Panc1 (cell line): Measurements from ENCODE around the gene ZBTB20. TPM values are rescaled to one million over a fixed set of nuclear protein-coding genes. Genes with fewer than 3 reads are reported as not detected.

Experiments used
- ATAC-seq: fragments of 200-7000 bp; cut with Tn5 transposase; 2 replicates; pipeline ENCODE4 v1.9.1; 2020; ENCODE audit warnings: mild to moderate bottlenecking, moderate library complexity
- BruUV-seq: library from RNA; stranded (reverse); fragments of 400-500 nt; replicated peaks from 2 replicates; lab custom pipeline; 2021; lab: Mats Ljungman, UMichigan
- CTCF ChIA-PET: fragments of 300-600 bp; sonication (Branson Sonifier 250); formaldehyde crosslinking; loops from one replicate; lab custom pipeline; 2022; ENCODE audit warnings: antibody characterized with exemption; lab: Charles Lee
- POLR2A ChIA-PET: fragments of 300-600 bp; sonication (Branson Sonifier 250); formaldehyde crosslinking; loops from one replicate; lab custom pipeline; 2022; ENCODE audit warnings: antibody characterized with exemption; lab: Charles Lee
- DNase-seq: peaks from one replicate; pipeline ENCODE4 v3.0.0-alpha.2; 2010; ENCODE audit warnings: low read depth, low spot score
- H3K27ac ChIP-seq: 2 replicates; pipeline ENCODE4 v1.5.1; 2011; ENCODE audit warnings: mild to moderate bottlenecking, low read length, inconsistent platforms
- H3K27me3 ChIP-seq: fragments of 200-500 bp; sonication (Bioruptor generic); 2 replicates; pipeline ENCODE4 v1.6.0; 2014; ENCODE audit warnings: low read length, inconsistent platforms; ENCODE audit not compliant: control insufficient read depth, insufficient read depth
- H3K36me3 ChIP-seq: fragments of 200-500 bp; sonication (Bioruptor generic); 2 replicates; pipeline ENCODE4 v1.5.1; 2014; ENCODE audit warnings: inconsistent platforms, mild to moderate bottlenecking, low read length, moderate library complexity; ENCODE audit not compliant: control insufficient read depth, insufficient read depth
- H3K4me1 ChIP-seq: 2 replicates; pipeline ENCODE4 v1.5.1; 2011; ENCODE audit warnings: inconsistent platforms, mild to moderate bottlenecking, low read length, moderate library complexity; ENCODE audit not compliant: control insufficient read depth, insufficient read depth
- H3K4me3 ChIP-seq, 2 experiments: 2 replicates each; pipeline ENCODE4 v1.5.1; 2011 to 2012; ENCODE audit warnings: low read depth in 2 of 2, low read length in 2 of 2, mild to moderate bottlenecking in 2 of 2, inconsistent platforms in 1 of 2, moderate library complexity in 1 of 2
- H3K9me3 ChIP-seq: fragments of 200-500 bp; sonication (Bioruptor generic); 2 replicates; pipeline ENCODE4 v1.5.1; 2014; ENCODE audit warnings: low read depth, mild to moderate bottlenecking, inconsistent platforms, low read length, moderate library complexity; ENCODE audit not compliant: control insufficient read depth, insufficient read depth
- POLR2AphosphoS5 ChIP-seq: IDR thresholded peaks from 2 replicates; pipeline ENCODE4 v1.6.1; 2012; ENCODE audit warnings: mild to moderate bottlenecking, low read depth, low read length, moderate library complexity
- SIN3A ChIP-seq: IDR thresholded peaks from 2 replicates; pipeline ENCODE4 v1.6.1; 2012; ENCODE audit warnings: low read depth, mild to moderate bottlenecking, low read length, moderate library complexity, borderline replicate concordance; ENCODE audit not compliant: insufficient read depth
- TCF7L2 ChIP-seq: IDR thresholded peaks from 2 replicates; pipeline ENCODE4 v1.6.1; 2011; ENCODE audit warnings: mild to moderate bottlenecking, low read depth, low read length, inconsistent platforms
- in situ Hi-C: cut with HindIII; loops from 2 replicates; pipeline ENCODE4 v1.10.0; 2016; ENCODE audit warnings: low sequenced_read_pairs, low pct_unique_long_range_greater_than_20kb
- intact Hi-C: fragments of 100-400 bp; cut with micrococcal nuclease; formaldehyde crosslinking; loops from one replicate; pipeline ENCODE4 v1.10.0; 2022; ENCODE audit not compliant: unreplicated experiment
- total RNA-seq: library from RNA; stranded (reverse); gene quantifications from one replicate; pipeline ENCODE4 v1.2.1, GENCODE V29; 2021; ENCODE audit not compliant: unreplicated experiment
- TF ChIP-seq, protein P1 (sequence below), 2 experiments: IDR thresholded peaks; 2 replicates each; pipeline ENCODE4 v1.6.1; 2011 to 2012; ENCODE audit warnings: low read depth in 2 of 2, control low read depth in 1 of 2, low read length in 1 of 2, mild to moderate bottlenecking in 1 of 2, moderate library complexity in 1 of 2; ENCODE audit not compliant: insufficient read depth in 1 of 2
- TF ChIP-seq, protein P2 (sequence below): fragments of 450-650 bp; IDR thresholded peaks from 2 replicates; pipeline ENCODE4 v1.5.1; 2017; ENCODE audit warnings: mild to moderate bottlenecking

The ZBTB20 gene
- total RNA-seq, 1 experiment from 2014 or later: 4.1 TPM

DNA sequence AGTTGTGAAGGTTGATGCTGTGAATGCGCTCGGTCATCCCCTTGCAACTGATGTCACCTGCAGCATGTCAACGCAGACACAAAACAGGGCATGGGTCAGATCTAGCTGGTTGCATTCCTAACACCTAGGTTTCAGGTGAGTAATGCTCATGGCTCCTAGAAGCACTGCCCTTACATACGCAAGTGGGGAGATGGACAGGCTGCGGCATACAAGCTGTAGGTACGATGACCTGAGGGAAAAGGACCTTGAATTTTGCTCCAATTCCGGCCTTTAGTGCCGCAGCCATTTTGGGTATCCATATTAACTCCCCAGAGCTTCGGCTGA lies 795.3 kb downstream of the ZBTB20 start:
- CTCF ChIA-PET: no interaction called here
- no peak overlapping the region for H3K27ac ChIP-seq

DNA sequence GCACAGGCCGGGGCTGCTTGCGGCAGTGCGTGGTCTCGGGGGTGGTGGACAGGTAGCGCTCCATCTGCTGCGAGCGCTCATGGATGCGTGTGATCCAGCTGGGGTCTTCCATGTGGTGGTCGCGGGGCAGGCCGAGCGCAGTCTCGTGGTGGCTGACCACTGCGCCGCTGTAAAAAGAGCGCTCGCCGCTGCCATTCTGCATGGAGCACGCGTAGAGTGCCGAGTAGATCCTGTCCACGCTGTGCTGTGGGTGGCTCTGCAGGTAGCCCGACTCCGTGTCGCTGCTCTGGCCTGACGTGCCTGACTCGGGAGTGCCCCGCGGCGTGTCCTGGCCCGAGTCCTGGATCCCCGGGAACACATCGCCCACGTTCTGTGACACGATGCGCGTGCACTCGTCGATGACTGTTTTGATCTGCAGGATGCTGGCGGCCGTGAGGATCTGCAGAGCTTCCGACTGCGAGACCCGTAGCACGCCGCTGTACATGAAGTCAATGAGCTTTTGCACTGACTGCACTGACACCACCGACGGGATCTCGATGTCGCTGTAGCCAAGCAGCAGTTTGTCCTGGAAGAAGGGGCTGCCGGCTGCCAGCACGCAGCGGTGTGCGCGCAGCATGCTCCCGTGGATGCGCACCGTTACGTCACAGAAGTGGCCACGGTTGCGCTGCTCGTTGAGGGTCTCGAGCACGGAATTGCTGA lies 795.8 kb downstream of the ZBTB20 start:
- H3K9me3 ChIP-seq: no peaks in the 10 kb centered on the region
- H3K27ac ChIP-seq: no peak overlapping the region
- intact Hi-C loops: no loop called here
- in situ Hi-C loops: no loop called here
- H3K36me3 ChIP-seq: no peaks in the 10 kb centered on the region
- no peaks in the 10 kb centered on the region for H3K27me3 ChIP-seq
- ChIA-PET CTCF (no interaction called here), POLR2A (no interaction called here)
- H3K4me1 ChIP-seq: no peaks in the 10 kb centered on the region
- TF ChIP-seq, protein P1, sequence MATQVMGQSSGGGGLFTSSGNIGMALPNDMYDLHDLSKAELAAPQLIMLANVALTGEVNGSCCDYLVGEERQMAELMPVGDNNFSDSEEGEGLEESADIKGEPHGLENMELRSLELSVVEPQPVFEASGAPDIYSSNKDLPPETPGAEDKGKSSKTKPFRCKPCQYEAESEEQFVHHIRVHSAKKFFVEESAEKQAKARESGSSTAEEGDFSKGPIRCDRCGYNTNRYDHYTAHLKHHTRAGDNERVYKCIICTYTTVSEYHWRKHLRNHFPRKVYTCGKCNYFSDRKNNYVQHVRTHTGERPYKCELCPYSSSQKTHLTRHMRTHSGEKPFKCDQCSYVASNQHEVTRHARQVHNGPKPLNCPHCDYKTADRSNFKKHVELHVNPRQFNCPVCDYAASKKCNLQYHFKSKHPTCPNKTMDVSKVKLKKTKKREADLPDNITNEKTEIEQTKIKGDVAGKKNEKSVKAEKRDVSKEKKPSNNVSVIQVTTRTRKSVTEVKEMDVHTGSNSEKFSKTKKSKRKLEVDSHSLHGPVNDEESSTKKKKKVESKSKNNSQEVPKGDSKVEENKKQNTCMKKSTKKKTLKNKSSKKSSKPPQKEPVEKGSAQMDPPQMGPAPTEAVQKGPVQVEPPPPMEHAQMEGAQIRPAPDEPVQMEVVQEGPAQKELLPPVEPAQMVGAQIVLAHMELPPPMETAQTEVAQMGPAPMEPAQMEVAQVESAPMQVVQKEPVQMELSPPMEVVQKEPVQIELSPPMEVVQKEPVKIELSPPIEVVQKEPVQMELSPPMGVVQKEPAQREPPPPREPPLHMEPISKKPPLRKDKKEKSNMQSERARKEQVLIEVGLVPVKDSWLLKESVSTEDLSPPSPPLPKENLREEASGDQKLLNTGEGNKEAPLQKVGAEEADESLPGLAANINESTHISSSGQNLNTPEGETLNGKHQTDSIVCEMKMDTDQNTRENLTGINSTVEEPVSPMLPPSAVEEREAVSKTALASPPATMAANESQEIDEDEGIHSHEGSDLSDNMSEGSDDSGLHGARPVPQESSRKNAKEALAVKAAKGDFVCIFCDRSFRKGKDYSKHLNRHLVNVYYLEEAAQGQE (IDR thresholded peaks at IDR 0.05; ENCODE audit: insufficient read depth in 1 of 2, low read depth in 2 of 2, low read length in 1 of 2): no peak
- TF ChIP-seq, protein P2, sequence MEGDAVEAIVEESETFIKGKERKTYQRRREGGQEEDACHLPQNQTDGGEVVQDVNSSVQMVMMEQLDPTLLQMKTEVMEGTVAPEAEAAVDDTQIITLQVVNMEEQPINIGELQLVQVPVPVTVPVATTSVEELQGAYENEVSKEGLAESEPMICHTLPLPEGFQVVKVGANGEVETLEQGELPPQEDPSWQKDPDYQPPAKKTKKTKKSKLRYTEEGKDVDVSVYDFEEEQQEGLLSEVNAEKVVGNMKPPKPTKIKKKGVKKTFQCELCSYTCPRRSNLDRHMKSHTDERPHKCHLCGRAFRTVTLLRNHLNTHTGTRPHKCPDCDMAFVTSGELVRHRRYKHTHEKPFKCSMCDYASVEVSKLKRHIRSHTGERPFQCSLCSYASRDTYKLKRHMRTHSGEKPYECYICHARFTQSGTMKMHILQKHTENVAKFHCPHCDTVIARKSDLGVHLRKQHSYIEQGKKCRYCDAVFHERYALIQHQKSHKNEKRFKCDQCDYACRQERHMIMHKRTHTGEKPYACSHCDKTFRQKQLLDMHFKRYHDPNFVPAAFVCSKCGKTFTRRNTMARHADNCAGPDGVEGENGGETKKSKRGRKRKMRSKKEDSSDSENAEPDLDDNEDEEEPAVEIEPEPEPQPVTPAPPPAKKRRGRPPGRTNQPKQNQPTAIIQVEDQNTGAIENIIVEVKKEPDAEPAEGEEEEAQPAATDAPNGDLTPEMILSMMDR: no peak
- TF ChIP-seq POLR2AphosphoS5 (no peak), TCF7L2 (no peak), SIN3A (no peak)
- BruUV-seq: no TSS peak
- no peak overlapping the region for H3K4me3 ChIP-seq
- DNase-seq (no peak), ATAC-seq (no peak)

More for the DNA sequence above, 795.3 kb downstream of the ZBTB20 start:
- intact Hi-C loops: no loop called here
- H3K4me1 ChIP-seq: no peaks in the 10 kb centered on the region
- DNase-seq (no peak), ATAC-seq (no peak)
- no peaks in the 10 kb centered on the region for H3K27me3 ChIP-seq
- no peak overlapping the region for H3K4me3 ChIP-seq
- no TSS peak for BruUV-seq
- POLR2A ChIA-PET: no interaction called here
- H3K9me3 ChIP-seq: no peaks in the 10 kb centered on the region
- H3K36me3 ChIP-seq: no peaks in the 10 kb centered on the region
- in situ Hi-C loops: no loop called here
- TF ChIP-seq TCF7L2: no peak
- TF ChIP-seq, protein P2: no peak
